Natural killer cell treated with Interleukin-12 subunit alpha and Interleukin-12 subunit beta and Interleukin-15 and Interleukin-18, amount 100 ng/mL, for 72 hours (primary cell): ENCODE data around the gene L3MBTL2. TPM values are rescaled to one million over a fixed set of nuclear protein-coding genes. Genes with fewer than 3 reads are reported as not detected.
"Not testable (repeated sequence)": the region's sequence is repeated elsewhere in the genome, so short reads cannot be mapped to it uniquely, and the experiment has no call there.

ENCODE experiments used
- ATAC-seq, 2 donors: fragments of 150-1000 bp; cut with Tn5 transposase in 1 of 2; sonication (Bioruptor Pico), chemical (Tn5 transposase) in 1 of 2; 2 replicates each; pipeline ENCODE4 v1.10.0; 2021
- DNase-seq: peaks from one replicate; pipeline ENCODE4 v3.0.0; 2022; ENCODE audit warnings: low spot score
- H3K27ac Mint-ChIP-seq, 2 donors: 1 replicate in 1 of 2; 2 replicates in 1 of 2; pipeline ENCODE4 v1.8.0; 2022; ENCODE audit warnings: mixed read lengths in 2 of 2, mild to moderate bottlenecking in 1 of 2, moderate library complexity in 1 of 2
- H3K27me3 Mint-ChIP-seq, 2 donors: 1 replicate in 1 of 2; 2 replicates in 1 of 2; pipeline ENCODE4 v1.8.0; 2022; ENCODE audit warnings: mixed read lengths in 2 of 2
- H3K36me3 Mint-ChIP-seq: one replicate; pipeline ENCODE4 v1.8.0; 2022; ENCODE audit warnings: mixed read lengths
- H3K4me1 Mint-ChIP-seq, 2 donors: 1 replicate in 1 of 2; 2 replicates in 1 of 2; pipeline ENCODE4 v1.8.0; 2022; ENCODE audit warnings: low read depth in 2 of 2, mixed read lengths in 2 of 2, mild to moderate bottlenecking in 1 of 2
- H3K4me3 Mint-ChIP-seq: one replicate; pipeline ENCODE4 v1.8.0; 2022; ENCODE audit warnings: mixed read lengths
- H3K9me3 Mint-ChIP-seq: 2 replicates; pipeline ENCODE4 v1.8.0; 2022; ENCODE audit warnings: mixed read lengths
- total RNA-seq, 2 donors: library from RNA; stranded (reverse); gene quantifications; one replicate each; pipeline ENCODE4 v1.2.3, GENCODE V29; 2022

Gene L3MBTL2
- total RNA-seq, 2 donors from 2014 or later = 42.6 to 71.1 TPM

- no peak overlapping the region for H3K4me3 Mint-ChIP-seq
- DNase-seq = no peak
- no peaks in the 10 kb centered on the region for H3K4me1 Mint-ChIP-seq
- no peaks in the 10 kb centered on the region for H3K9me3 Mint-ChIP-seq
- H3K27me3 Mint-ChIP-seq = no peaks in the 10 kb centered on the region
- H3K27ac Mint-ChIP-seq = no peak overlapping the region
- ATAC-seq = no peak
- H3K36me3 Mint-ChIP-seq = peaks cover 6% of the 10 kb centered on the region
These were observed 52.6 kb downstream of the L3MBTL2 start for GRCh38 chr22:41257696-41258095.

- H3K4me3 Mint-ChIP-seq, H3K36me3 Mint-ChIP-seq, H3K4me1 Mint-ChIP-seq, H3K9me3 Mint-ChIP-seq, H3K27me3 Mint-ChIP-seq, ATAC-seq, H3K27ac Mint-ChIP-seq, DNase-seq: not testable (repeated sequence)
These were observed 54.6 kb downstream of the L3MBTL2 start for GRCh38 chr22:41259756-41260155.

- no peak overlapping the region for H3K4me3 Mint-ChIP-seq
- DNase-seq = peak; percentile 34
- no peaks in the 10 kb centered on the region for H3K9me3 Mint-ChIP-seq
- H3K27me3 Mint-ChIP-seq = no peaks in the 10 kb centered on the region
- no peak overlapping the region for H3K27ac Mint-ChIP-seq
- peaks cover 0 to 2% of the 10 kb centered on the region in 2 donors for H3K4me1 Mint-ChIP-seq
- ATAC-seq = no peak
- H3K36me3 Mint-ChIP-seq = no peaks in the 10 kb centered on the region
These were observed 55.8 kb downstream of the L3MBTL2 start for GRCh38 chr22:41260871-41261270.

- ATAC-seq (no peak), DNase-seq (peak; percentile 28)
- H3K4me3 Mint-ChIP-seq = no peak overlapping the region
- H3K4me1 Mint-ChIP-seq = peaks cover 0 to 2% of the 10 kb centered on the region in 2 donors
- H3K36me3 Mint-ChIP-seq = no peaks in the 10 kb centered on the region
- no peak overlapping the region for H3K27ac Mint-ChIP-seq
- H3K9me3 Mint-ChIP-seq = no peaks in the 10 kb centered on the region
- H3K27me3 Mint-ChIP-seq = no peaks in the 10 kb centered on the region
These were observed 56.6 kb downstream of the L3MBTL2 start for GRCh38 chr22:41261541-41262249.

- DNase-seq (peak; percentile 42), ATAC-seq (no peak)
- H3K4me3 Mint-ChIP-seq = no peak overlapping the region
- H3K4me1 Mint-ChIP-seq = peaks cover 0 to 2% of the 10 kb centered on the region in 2 donors
- no peaks in the 10 kb centered on the region for H3K9me3 Mint-ChIP-seq
- H3K36me3 Mint-ChIP-seq = no peaks in the 10 kb centered on the region
- no peak overlapping the region for H3K27ac Mint-ChIP-seq
- H3K27me3 Mint-ChIP-seq = no peaks in the 10 kb centered on the region
These were observed 57.2 kb downstream of the L3MBTL2 start for GRCh38 chr22:41262250-41262765.

GRCh38 chr22:41263704-41264103 is 58.6 kb downstream of the L3MBTL2 start:
- peaks cover 0 to 2% of the 10 kb centered on the region in 2 donors for H3K4me1 Mint-ChIP-seq
- H3K36me3 Mint-ChIP-seq = no peaks in the 10 kb centered on the region
- H3K27ac Mint-ChIP-seq = no peak overlapping the region

GRCh38 chr22:41264408-41264941 is 59.4 kb downstream of the L3MBTL2 start:
- H3K27me3 Mint-ChIP-seq = no peaks in the 10 kb centered on the region
- no peaks in the 10 kb centered on the region for H3K9me3 Mint-ChIP-seq
- peak; percentile 26 for DNase-seq
- ATAC-seq = peak in 1 of 2 donors; percentile 20
- no peak overlapping the region for H3K27ac Mint-ChIP-seq
- no peak overlapping the region for H3K4me3 Mint-ChIP-seq
- peaks cover 0 to 5% of the 10 kb centered on the region in 2 donors for H3K4me1 Mint-ChIP-seq
- H3K36me3 Mint-ChIP-seq = peaks cover 4% of the 10 kb centered on the region

More at GRCh38 chr22:41263704-41264103, 58.6 kb downstream of the L3MBTL2 start:
- Mint-ChIP-seq H3K9me3 (no peaks in the 10 kb centered on the region), H3K4me3 (no peak overlapping the region), H3K27me3 (no peaks in the 10 kb centered on the region)
- ATAC-seq = no peak
- DNase-seq = no peak

GRCh38 chr22:41267958-41268357 is 62.8 kb downstream of the L3MBTL2 start:
- DNase-seq (no peak), ATAC-seq (no peak)
- H3K4me1 Mint-ChIP-seq = peaks cover 0 to 5% of the 10 kb centered on the region in 2 donors
- H3K36me3 Mint-ChIP-seq = peaks cover 6% of the 10 kb centered on the region
- H3K9me3 Mint-ChIP-seq = no peaks in the 10 kb centered on the region
- no peaks in the 10 kb centered on the region for H3K27me3 Mint-ChIP-seq
- H3K27ac Mint-ChIP-seq = no peak overlapping the region
- H3K4me3 Mint-ChIP-seq = no peak overlapping the region

GRCh38 chr22:41271787-41272186 is 66.7 kb downstream of the L3MBTL2 start:
- DNase-seq = peak; percentile 26
- H3K4me1 Mint-ChIP-seq = peaks cover 0 to 3% of the 10 kb centered on the region in 2 donors
- no peaks in the 10 kb centered on the region for H3K9me3 Mint-ChIP-seq
- H3K4me3 Mint-ChIP-seq = no peak overlapping the region
- no peaks in the 10 kb centered on the region for H3K27me3 Mint-ChIP-seq
- no peak overlapping the region for H3K27ac Mint-ChIP-seq
- H3K36me3 Mint-ChIP-seq = peaks cover 14% of the 10 kb centered on the region
- no peak for ATAC-seq

GRCh38 chr22:41273128-41273527 is 68.0 kb downstream of the L3MBTL2 start:
- no peaks in the 10 kb centered on the region for H3K27me3 Mint-ChIP-seq
- H3K4me1 Mint-ChIP-seq = peaks cover 0 to 3% of the 10 kb centered on the region in 2 donors
- ATAC-seq = no peak
- no peak overlapping the region for H3K27ac Mint-ChIP-seq
- DNase-seq = no peak
- no peak overlapping the region for H3K4me3 Mint-ChIP-seq
- H3K36me3 Mint-ChIP-seq = peaks cover 21% of the 10 kb centered on the region
- H3K9me3 Mint-ChIP-seq = no peaks in the 10 kb centered on the region

- no peak for ATAC-seq
- peaks cover 18% of the 10 kb centered on the region for H3K36me3 Mint-ChIP-seq
- H3K27ac Mint-ChIP-seq = no peak overlapping the region
- no peaks in the 10 kb centered on the region for H3K4me1 Mint-ChIP-seq
- H3K4me3 Mint-ChIP-seq = no peak overlapping the region
- no peaks in the 10 kb centered on the region for H3K9me3 Mint-ChIP-seq
- no peak for DNase-seq
- no peaks in the 10 kb centered on the region for H3K27me3 Mint-ChIP-seq
These were observed 69.7 kb downstream of the L3MBTL2 start for GRCh38 chr22:41274856-41275255.

GRCh38 chr22:41280065-41280464 is 75.0 kb downstream of the L3MBTL2 start:
- H3K36me3 Mint-ChIP-seq = peaks cover 20% of the 10 kb centered on the region
- no peak for ATAC-seq

GRCh38 chr22:41280854-41281253 is 75.7 kb downstream of the L3MBTL2 start:
- no peaks in the 10 kb centered on the region for H3K9me3 Mint-ChIP-seq
- no peaks in the 10 kb centered on the region for H3K27me3 Mint-ChIP-seq
- ATAC-seq (no peak), DNase-seq (no peak)
- H3K27ac Mint-ChIP-seq = no peak overlapping the region
- no peak overlapping the region for H3K4me3 Mint-ChIP-seq
- H3K36me3 Mint-ChIP-seq = peaks cover 20% of the 10 kb centered on the region
- H3K4me1 Mint-ChIP-seq = peaks cover 12 to 16% of the 10 kb centered on the region in 2 donors

More at GRCh38 chr22:41280065-41280464, 75.0 kb downstream of the L3MBTL2 start:
- Mint-ChIP-seq H3K4me1 (peaks cover 12 to 13% of the 10 kb centered on the region in 2 donors), H3K4me3 (no peak overlapping the region), H3K27ac (no peak overlapping the region), H3K9me3 (no peaks in the 10 kb centered on the region), H3K27me3 (no peaks in the 10 kb centered on the region)
- no peak for DNase-seq
